GM18520 (cell line): Measurements from ENCODE around the gene CAMK2G.

Experiments used
- ATAC-seq: cut with Tn5 transposase; IDR thresholded peaks from one replicate; pipeline ENCODE4 v1.9.1; 2021; ENCODE audit not compliant: unreplicated experiment

Gene CAMK2G

DNA sequence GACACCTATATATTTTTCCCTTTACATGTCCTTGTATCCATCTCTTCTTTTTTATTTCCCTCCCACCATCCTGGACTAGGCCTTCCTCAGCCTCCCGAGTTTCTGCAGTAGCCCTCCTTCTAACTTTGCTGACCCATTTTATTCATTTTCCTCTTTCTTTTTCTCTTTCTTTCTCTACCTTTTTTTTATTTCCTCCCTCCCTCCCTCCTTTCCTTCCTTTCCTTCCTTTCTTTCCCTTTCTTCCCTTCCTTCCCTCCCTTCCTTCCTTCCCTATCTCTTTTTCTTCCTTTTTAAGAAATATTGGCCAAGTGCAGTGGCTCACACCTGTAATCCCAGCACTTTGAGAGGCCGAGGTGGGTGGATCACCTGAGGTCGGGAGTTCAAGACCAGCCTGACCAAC is 9.7 kb upstream of the CAMK2G start:
- ATAC-seq, result no peak

DNA sequence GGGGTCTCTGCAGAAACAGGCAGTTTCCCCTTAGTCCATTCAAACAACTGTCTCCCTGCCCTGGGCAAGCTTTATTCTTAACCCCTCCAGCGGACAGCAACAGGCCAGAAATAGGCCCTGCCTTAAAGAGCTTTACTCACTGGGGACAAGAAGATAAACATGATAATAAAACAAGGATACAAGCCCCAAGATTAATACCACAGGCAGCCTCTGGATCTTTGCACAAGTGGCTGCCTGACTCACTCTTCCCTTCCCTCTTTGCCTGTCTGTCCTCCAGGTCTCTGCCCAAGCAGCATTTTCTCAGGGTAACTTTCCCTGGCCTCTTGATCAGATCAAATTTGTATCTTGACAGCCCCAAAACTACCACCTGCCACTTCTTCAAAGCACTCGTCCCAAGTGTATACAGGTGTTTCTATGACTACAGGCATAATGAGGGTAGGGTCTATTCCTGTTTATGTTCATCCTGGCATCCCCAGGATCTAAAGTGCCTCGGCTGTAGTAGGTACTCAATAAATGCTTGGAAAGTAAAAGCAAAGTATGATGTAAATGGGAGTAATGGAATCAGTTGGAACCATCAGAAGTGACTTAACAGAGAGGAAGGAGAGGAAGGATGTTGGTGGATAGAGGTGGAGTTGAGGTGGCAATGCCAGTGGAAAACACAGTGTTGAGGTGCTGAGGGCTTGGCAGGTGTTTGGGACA is 7.0 kb upstream of the CAMK2G start:
- no peak for ATAC-seq

DNA sequence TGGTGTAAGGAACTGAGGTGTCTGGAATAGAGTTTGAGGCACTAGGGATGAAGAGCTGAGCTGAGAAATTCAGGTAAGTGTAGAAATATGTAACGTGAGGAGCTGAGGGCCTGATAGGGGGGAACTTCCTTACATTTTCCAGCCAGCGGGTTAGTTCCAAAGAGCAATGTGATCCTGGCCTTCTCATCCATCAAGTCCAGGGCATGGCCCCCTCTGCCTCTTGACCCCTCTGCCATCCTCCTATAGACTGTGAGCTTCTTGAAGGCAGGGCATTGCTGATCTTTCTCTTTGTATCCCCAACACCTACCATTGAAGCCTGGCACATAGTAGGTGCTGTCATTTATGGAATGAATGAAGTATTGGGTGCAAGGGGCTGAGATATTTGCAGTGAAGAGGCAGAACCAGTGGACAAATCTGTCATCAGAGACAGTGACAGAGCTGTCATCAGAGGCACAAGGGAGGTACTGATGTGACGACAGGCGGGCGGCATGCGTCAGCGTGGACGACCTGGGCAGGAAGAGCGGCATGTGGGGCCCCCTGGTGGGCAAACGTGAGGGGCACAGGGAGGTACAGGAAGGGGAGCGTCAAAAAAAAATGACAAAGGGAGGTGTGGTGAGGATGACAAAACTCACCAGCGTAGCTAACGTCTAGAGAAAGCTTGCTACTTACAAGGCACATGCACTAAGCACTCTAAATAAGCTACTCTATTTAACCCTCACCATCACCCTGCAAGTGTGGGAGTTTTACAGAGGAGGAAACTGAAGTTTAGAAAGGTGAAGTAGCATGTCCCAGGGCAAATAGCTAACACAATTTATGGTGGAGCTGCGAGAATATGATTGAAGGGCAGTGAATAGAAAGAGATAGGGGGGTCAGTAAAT is 5.2 kb upstream of the CAMK2G start:
- ATAC-seq, result peak; percentile 80

DNA sequence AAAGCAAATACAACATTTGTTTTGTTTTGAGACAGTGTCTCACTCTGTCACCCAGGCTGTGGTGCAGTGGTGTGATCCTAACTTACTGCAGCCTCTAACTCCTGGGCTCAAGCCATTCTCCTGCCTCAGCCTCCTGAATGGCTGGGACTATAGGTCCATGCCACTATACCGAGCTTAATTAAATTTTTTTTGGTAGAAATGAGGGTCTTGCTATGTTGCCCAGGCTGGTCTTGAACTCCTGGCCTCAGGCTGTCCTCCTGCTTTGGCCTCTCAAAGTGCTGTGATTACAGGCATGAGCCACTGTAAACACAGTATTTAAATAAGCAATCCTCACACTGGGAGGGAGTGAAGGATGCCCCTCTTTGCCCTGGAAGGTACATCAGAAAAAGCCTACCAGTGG is 4.0 kb upstream of the CAMK2G start:
- ATAC-seq, result no peak

DNA sequence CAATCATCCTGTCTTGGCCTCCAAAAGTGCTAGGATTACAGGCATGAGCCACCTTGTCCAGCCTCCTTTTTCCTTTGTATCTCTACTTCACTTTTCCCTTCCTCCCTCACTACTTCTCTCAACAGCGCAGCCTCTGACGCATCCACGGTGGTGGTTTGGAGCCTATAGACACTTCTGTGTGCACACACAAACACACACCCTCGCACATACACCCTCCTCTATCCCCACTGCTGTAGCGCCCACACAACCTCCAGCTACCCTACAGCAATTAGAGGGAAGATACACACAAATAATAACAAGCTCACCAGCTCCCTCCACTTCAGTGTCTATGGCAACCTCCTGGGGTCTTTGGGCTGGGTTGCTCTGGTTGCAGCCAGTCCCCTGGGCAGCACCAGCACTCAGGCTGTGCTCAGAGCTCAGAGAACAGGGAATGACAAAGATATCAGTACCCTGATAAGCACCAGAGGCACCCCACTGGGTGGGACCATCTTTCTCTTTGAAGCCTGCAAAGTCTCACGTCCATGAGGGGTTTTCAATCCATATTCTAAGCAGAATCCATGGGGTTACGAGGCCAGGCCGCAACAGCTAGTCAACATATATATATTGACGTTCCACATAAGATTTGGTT is 3.3 kb upstream of the CAMK2G start:
- ATAC-seq, result no peak

DNA sequence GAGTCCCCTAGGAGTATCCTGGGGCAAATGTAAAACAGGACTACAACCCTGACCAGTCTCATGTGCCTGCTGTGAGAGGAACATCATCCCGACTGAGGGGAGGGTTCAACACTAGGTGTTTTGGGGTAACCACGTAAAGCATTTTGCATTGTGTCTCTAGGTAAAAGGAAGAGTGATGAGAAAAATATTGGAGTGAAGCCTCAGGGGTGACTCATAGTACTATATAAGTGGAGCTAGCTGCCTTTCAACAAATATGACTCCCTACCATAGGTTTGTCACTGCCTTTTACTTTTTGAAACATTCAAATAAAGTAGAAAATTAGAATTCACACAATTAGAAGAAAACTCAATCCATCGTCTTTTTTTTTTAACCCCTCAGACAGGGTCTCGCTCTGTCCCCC is 2.6 kb upstream of the CAMK2G start:
- no peak for ATAC-seq

- no peak for ATAC-seq
Measured at GRCh38 chr10:73876566-73876965, 2.2 kb upstream of the CAMK2G start.

GRCh38 chr10:73876157-73876556 is 1.8 kb upstream of the CAMK2G start:
- ATAC-seq, result no peak

DNA sequence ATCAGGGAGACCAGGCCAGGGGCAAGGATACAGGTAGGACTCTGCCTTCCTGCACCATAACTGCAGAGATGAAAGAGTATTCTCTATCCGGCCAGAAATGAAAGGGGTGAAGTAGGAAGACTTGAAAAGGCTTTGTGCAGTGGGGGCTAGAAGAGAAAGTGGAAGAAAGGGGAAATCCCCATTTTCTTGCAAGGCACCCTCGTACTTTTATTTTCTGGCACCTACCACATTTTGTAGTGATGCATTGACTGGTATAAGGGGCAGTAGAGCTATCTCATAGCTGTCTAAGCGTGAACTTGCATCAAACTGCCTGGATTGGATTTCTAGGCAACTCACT is 752 bp upstream of the CAMK2G start:
- ATAC-seq, result peak; percentile 2

GRCh38 chr10:73873838-73874215 is 528 bp downstream of the CAMK2G start:
- ATAC-seq, result no peak

- no peak for ATAC-seq
Measured at GRCh38 chr10:73873142-73873837, 1.1 kb downstream of the CAMK2G start.

- ATAC-seq, result no peak
Measured at GRCh38 chr10:73872190-73872710, 2.1 kb downstream of the CAMK2G start.

DNA sequence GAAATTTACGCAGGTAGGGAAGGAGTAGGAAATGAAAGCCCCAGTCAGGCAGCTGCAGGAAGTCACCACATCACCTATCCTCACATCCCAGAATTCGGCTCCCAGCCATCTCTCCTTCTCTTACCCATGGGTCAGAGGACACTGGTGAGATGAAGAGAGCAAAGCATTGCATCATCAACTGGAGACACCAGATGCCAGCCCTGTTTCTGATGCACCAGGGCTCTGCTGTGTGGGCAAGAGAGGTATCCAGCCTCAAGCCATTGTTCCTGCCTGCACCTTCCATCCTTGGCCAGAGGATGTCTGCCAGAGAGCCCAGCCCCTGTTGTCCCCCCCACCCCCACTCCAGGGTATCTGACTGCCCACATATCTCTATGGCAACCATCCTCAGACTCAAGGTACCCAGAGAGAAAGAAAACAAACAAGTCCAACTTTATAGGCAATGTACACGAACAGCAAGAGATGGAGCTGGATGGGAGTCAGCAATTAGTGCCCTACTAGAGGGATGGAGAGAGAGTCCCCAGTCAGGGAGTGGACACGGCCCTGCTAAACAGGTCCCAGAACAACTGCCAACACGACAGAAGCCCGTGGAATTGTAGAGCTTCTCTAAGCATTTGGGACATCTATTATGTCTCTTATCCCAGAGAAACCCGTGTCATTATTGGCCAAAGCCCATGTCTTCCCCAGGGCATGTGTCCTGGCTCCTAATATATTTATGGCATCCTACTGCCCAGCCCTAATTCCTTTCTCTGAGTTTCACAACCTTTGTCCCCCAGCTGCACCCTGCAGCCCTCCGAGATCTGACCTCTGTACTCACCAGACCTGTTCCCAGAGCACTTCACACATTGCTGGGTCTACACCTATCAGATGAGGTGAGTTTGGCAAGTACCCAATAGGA is 2.8 kb downstream of the CAMK2G start:
- no peak for ATAC-seq

DNA sequence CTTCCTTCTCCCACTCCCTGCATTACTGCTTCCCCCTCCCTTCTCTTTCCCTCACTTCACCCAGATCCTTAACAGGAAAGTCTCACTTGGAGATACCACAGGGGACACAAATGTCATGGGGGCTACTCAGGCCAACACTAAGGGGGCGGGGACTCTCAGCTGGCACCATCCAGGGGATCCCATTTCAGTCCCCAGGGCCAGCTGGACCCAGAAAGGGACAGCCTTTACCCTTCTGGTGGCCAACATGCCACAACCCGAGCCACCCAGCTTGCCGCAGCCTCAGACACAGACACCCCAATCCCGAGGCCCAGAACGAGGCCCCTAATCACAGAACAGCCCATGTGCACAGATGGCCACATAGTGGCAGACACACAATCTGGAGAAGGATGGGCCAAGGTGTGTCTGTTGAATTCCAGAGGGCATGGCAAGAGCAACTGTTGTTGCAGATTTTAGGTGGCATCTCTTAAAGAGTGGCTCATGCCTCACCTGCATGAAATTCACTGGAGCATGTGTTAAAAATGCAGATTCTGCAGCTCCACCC is 5.6 kb downstream of the CAMK2G start:
- ATAC-seq, result no peak

GRCh38 chr10:73867871-73868631 is 6.3 kb downstream of the CAMK2G start:
- no peak for ATAC-seq

GRCh38 chr10:73867126-73867807 is 7.1 kb downstream of the CAMK2G start:
- ATAC-seq, result no peak

DNA sequence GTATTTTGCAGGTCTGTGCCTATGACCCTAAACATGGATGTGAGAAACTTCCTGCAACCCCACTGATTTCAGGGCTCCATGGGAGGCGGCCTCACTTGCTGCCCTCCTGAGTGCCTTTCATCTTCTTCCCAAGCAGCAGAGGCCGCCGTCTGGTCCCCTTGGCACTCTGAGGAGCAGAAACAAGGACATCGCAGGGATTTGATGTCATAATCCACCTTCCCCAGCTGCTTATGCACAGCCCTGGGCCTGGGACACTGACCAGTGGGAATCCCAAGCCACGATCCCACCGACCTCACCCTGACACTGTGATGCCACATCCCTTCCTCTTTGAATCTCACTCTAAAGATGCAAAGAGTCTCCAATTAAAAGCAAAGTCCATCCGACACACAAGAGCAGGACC is 7.7 kb downstream of the CAMK2G start:
- ATAC-seq, result no peak
